GM12878 (cell line): Measurements from ENCODE around the gene DOP1A. TPM values are rescaled to one million over a fixed set of nuclear protein-coding genes. Genes with fewer than 3 reads are reported as not detected.
A peak's percentile ranks its signal among the peaks of the same experiment; 100 is the strongest.

Experiments used
- ATF2 ChIP-seq: IDR thresholded peaks from 2 replicates; pipeline ENCODE4 v1.6.1; 2012; ENCODE audit warnings: low read length, inconsistent platforms
- BACH1 ChIP-seq: fragments of 450-650 bp; IDR thresholded peaks from 2 replicates; pipeline ENCODE4 v1.6.1; 2017; ENCODE audit warnings: mild to moderate bottlenecking, borderline replicate concordance
- CEBPZ ChIP-seq: fragments of 150-350 bp; IDR thresholded peaks from 2 replicates; pipeline ENCODE4 v1.6.1; 2016; ENCODE audit warnings: low read depth, low read length
- CREM ChIP-seq: IDR thresholded peaks from 2 replicates; pipeline ENCODE4 v1.6.1; 2014; ENCODE audit warnings: antibody characterized with exemption, low read depth
- IRF4 ChIP-seq: IDR thresholded peaks from 2 replicates; pipeline ENCODE4 v1.6.1; 2011; ENCODE audit warnings: low read depth, low read length
- JUNB ChIP-seq: IDR thresholded peaks from 2 replicates; pipeline ENCODE4 v1.6.1; 2016; ENCODE audit warnings: antibody characterized with exemption, mild to moderate bottlenecking
- MEF2A ChIP-seq: IDR thresholded peaks from 2 replicates; pipeline ENCODE4 v1.6.1; 2011; ENCODE audit warnings: low read depth, mild to moderate bottlenecking, low read length, moderate library complexity; ENCODE audit not compliant: insufficient read depth
- MTA3 ChIP-seq: IDR thresholded peaks from 2 replicates; pipeline ENCODE4 v1.6.1; 2012; ENCODE audit warnings: low read length, inconsistent platforms, borderline replicate concordance
- PRDM15 ChIP-seq: fragments of 450-650 bp; formaldehyde crosslinking; IDR thresholded peaks from 2 replicates; pipeline ENCODE4 v1.4.0; 2020; ENCODE audit warnings: mild to moderate bottlenecking, moderate library complexity
- RB1 ChIP-seq: fragments of 450-650 bp; formaldehyde crosslinking; IDR thresholded peaks from 2 replicates; pipeline ENCODE4 v1.6.1; 2017; ENCODE audit warnings: mild to moderate bottlenecking, borderline replicate concordance
- RFX5 ChIP-seq: IDR thresholded peaks from 2 replicates; pipeline ENCODE4 v1.6.1; 2011; ENCODE audit warnings: low read depth, low read length, improper control_type of control experiment
- RUNX3 ChIP-seq: IDR thresholded peaks from 2 replicates; pipeline ENCODE4 v1.6.1; 2012; ENCODE audit warnings: low read length, inconsistent platforms
- SPI1 ChIP-seq: IDR thresholded peaks from 2 replicates; pipeline ENCODE4 v1.6.1; 2011; ENCODE audit warnings: low read depth, mild to moderate bottlenecking, low read length, moderate library complexity, borderline replicate concordance; ENCODE audit not compliant: insufficient read depth
- SREBF1 ChIP-seq: IDR thresholded peaks from 2 replicates; pipeline ENCODE4 v1.6.1; 2012; ENCODE audit warnings: mild to moderate bottlenecking, low read length
- SRF ChIP-seq, 2 experiments: IDR thresholded peaks; 2 replicates each; pipeline ENCODE4 v1.6.1; 2011; ENCODE audit warnings: low read depth in 2 of 2, low read length in 2 of 2, mild to moderate bottlenecking in 1 of 2, moderate library complexity in 1 of 2
- polyA plus RNA-seq, 11 experiments: library from polyadenylated mRNA; depleted of rRNA in 4 of 11; unstranded in 6 of 11; stranded (reverse) in 5 of 11; fragments of >200 nt; fragmentation: Nextera tagmentation in 4 of 11; fragmentation: Illumina TruSeq in 1 of 11; extraction: Ambion mirVana in 4 of 11; extraction: Trizol in 1 of 11; gene quantifications; 1 replicate in 1 of 11; 2 replicates in 10 of 11; pipeline versions ENCODE4 v1.2.1 to v1.2.3, GENCODE V29; 2011 to 2016; ENCODE audit warnings: inconsistent platforms in 2 of 11, missing spikeins in 2 of 11, low read depth in 1 of 11
- total RNA-seq, 4 experiments: library from RNA; depleted of rRNA in 3 of 4; stranded (reverse); fragments of >200 nt in 3 of 4; fragmentation: Illumina TruSeq in 1 of 4; extraction: Trizol in 1 of 4; gene quantifications; 2 replicates each; pipeline versions ENCODE4 v1.2.1 to v1.2.3, GENCODE V29; 2013 to 2021
- TF ChIP-seq, protein P1 (sequence below): fragments of 450-650 bp; conservative IDR thresholded peaks from 2 replicates; pipeline ENCODE4 v1.6.1; 2017; ENCODE audit warnings: mild to moderate bottlenecking, moderate library complexity
- TF ChIP-seq, protein P2 (sequence below): IDR thresholded peaks from 2 replicates; pipeline ENCODE4 v1.6.1; 2012; ENCODE audit warnings: low read depth, low read length, improper control_type of control experiment

The DOP1A gene
- total and polyA plus RNA-seq, 10 of the 15 experiments (the other 5 are each of a cell fraction or from before 2014, with no cell fraction given): 1.9 to 22.9 (median 10.3) TPM

DNA sequence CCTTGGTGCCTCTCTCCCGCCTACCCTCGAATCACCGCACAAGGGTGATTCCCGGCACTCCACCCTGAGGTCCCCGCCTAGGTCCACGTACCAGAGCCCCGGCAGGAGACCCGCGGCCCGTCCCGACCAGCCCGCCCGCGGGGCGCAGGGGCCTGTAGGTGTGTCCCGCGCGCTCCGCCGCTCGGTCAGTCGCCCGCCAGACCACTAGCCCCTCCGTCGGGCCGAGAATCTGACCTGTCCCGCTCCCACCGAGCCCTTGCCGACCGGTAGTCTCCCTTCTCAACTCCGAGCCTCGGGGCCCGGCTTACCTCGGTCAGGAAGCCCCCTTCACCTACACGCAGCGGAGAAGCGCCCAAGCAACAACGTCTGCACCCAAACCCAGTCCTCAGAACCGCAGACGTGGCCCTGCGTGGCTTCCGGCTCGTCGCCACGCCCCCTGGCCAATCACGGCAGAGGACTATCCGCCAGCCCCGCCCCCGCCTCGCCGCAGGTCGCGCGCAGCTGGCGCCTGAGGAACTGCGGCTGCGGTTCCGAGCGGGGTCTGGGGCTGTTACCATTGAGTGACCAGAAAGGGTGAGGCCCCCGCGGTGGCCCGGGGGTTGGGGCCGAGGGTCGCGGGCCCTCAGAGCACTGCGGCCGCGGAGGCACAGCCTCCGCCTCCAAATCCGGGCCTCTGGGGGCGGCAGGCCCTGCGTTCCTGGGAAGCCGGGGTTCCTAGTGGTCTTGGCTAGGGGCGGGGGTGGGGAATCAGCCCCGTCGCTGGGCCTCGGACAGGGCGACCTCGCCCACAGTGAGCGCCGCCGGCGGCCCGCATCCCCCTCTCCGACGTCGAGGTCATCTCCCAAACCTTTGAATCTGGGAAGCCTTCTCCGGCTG is 125.6 kb downstream of the DOP1A start, which contains the start of the genes PGM3 and RWDD2A (continued):
- TF ChIP-seq SRF (IDR thresholded peaks at IDR 0.05; ENCODE audit: low read depth in 2 of 2, low read length in 2 of 2) (no peak), JUNB (no peak), CEBPZ (no peak), IRF4 (no peak), CREM (peak; percentile 58), BACH1 (no peak; the same call in 1 of the 2 replicates), MEF2A (no peak), RFX5 (no peak), RUNX3 (peak; percentile 82), MTA3 (no peak), SPI1 (peak; percentile 52; the same call in 1 of the 2 replicates), PRDM15 (CRISPR knock-in tag) (no peak), RB1 (peak; percentile 65; the same call in 1 of the 2 replicates), ATF2 (no peak), SREBF1 (no peak)
- TF ChIP-seq, protein P1, sequence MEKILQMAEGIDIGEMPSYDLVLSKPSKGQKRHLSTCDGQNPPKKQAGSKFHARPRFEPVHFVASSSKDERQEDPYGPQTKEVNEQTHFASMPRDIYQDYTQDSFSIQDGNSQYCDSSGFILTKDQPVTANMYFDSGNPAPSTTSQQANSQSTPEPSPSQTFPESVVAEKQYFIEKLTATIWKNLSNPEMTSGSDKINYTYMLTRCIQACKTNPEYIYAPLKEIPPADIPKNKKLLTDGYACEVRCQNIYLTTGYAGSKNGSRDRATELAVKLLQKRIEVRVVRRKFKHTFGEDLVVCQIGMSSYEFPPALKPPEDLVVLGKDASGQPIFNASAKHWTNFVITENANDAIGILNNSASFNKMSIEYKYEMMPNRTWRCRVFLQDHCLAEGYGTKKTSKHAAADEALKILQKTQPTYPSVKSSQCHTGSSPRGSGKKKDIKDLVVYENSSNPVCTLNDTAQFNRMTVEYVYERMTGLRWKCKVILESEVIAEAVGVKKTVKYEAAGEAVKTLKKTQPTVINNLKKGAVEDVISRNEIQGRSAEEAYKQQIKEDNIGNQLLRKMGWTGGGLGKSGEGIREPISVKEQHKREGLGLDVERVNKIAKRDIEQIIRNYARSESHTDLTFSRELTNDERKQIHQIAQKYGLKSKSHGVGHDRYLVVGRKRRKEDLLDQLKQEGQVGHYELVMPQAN: peak; percentile 31; the same call in 1 of the 2 replicates
- TF ChIP-seq, protein P2, sequence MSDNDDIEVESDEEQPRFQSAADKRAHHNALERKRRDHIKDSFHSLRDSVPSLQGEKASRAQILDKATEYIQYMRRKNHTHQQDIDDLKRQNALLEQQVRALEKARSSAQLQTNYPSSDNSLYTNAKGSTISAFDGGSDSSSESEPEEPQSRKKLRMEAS: peak; percentile 66
